GM12874 (cell line): ENCODE measurements around the gene FAM210A.

Experiments
- CTCF ChIP-seq: IDR thresholded peaks from 2 replicates; pipeline ENCODE4 v1.5.1; 2011; ENCODE audit warnings: low read depth, mild to moderate bottlenecking, control low read depth, low read length, moderate library complexity; ENCODE audit not compliant: insufficient read depth

Gene FAM210A

GRCh38 chr18:13617826-13618515 is 108.4 kb downstream of the FAM210A start:
- TF ChIP-seq CTCF = no peak

- no peak for TF ChIP-seq CTCF
These were observed 109.8 kb downstream of the FAM210A start for GRCh38 chr18:13616525-13617035.

DNA sequence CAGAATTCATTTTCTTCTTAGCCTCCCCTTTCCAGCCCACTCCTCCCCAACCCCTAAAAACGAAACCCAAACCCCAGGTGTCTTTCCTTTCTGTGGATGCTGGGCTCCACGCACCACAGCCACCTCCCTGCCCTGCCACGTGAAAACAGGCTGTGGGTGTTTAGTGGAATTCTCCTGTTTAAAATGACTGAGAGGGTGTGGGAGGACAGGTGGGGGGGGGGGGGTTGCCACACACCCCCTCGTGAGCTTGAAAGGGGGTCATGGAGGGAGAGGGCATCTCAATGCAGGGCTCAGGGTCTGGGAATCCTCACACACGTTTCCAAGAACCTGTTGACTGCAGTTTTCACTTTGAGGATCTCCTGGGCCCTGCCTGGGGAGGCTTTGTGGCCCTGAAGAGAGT is 110.3 kb downstream of the FAM210A start:
- no peak for TF ChIP-seq CTCF

DNA sequence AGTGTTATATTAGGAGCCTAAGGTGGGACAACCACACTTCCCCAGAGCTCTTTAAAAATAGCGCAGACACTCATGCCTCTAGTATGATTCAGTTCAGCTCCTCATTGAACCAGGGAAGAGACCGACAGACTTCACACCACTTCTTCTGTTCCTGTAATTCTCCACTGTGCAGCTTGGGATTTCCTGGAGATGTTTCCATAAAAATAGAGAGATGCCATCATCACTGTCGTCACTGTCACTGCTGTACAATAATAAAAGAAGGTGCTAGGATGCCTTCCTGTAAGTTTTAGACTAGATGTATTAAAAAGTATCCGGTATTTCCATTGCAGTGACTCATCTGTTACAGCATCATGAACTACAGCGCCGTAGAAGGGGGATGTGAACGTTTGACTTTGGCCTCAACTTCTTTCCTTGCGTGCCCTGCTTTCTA is 110.9 kb downstream of the FAM210A start:
- TF ChIP-seq CTCF = no peak

GRCh38 chr18:13614641-13615288 is 111.6 kb downstream of the FAM210A start:
- TF ChIP-seq CTCF = no peak

DNA sequence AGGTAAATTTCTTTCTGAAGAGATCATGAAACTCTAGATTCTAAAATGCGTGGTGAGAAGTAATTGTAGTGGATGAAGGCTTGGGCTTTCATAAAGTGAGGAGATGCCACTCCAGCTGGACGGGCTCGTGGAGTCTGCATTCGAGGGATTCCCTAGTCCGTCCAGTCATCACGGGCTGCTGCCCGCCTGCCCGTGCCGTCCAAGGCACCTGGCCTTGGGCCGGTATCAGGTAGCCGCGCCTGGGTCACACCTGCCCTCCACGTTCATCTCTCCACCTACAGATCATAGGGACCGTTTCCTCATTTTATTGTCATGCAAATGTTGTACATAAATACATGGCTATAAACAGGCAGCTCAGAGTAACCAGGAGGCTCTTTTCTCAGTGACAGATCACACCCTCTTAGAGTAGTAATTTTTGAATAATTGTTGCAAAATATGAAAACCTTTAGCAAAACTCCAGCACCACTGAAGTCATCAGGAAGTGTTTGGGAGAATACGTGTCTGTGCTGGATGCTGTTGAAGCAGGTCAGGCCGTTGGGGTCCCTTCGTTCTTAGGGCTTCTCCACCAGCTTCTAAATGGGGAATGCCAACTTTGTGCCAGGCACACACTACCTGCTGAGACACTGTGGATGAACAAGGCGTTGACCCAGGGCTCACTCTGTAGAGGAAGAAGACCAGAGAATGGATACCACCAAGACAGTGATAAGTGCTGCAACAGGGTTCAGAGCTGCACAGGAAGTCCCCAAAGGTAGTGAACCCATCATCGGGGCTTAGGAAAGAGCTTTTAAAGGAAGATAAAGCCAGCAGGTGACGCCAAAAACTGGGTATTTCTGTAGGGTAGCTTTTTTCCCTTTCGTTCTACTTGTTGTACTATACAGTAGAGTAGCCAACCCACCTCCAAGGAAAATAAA is 112.5 kb downstream of the FAM210A start:
- TF ChIP-seq CTCF = no peak
